Smooth muscle cell (in vitro differentiated cells): ENCODE measurements around the gene KISS1R. TPM values are rescaled to one million over a fixed set of nuclear protein-coding genes. Genes with fewer than 3 reads are reported as not detected.

Source experiments
- DNase-seq: peaks from one replicate; lab custom pipeline; 2025; ENCODE audit not compliant: unreplicated experiment; lab: John Stamatoyannopoulos, UW
- H2AFZ ChIP-seq: fragments of 200-600 bp; sonication (generic); 2 replicates; pipeline ENCODE4 v1.6.0; 2016; ENCODE audit warnings: antibody characterized with exemption, low read depth, mild to moderate bottlenecking
- H3F3A ChIP-seq: fragments of 200-600 bp; sonication (generic); 2 replicates; pipeline ENCODE4 v1.6.0; 2017; ENCODE audit warnings: antibody characterized with exemption, low read depth
- H3K27ac ChIP-seq: fragments of 200-600 bp; sonication (generic); 2 replicates; pipeline ENCODE4 v1.5.1; 2016; ENCODE audit warnings: low read depth, mild to moderate bottlenecking
- H3K27me3 ChIP-seq: fragments of 200-600 bp; sonication (generic); 2 replicates; pipeline ENCODE4 v1.6.1; 2016; ENCODE audit warnings: low read depth, mild to moderate bottlenecking
- H3K36me3 ChIP-seq: fragments of 200-600 bp; sonication (generic); 2 replicates; pipeline ENCODE4 v1.5.1; 2016; ENCODE audit warnings: low read depth
- H3K4me1 ChIP-seq: fragments of 200-600 bp; sonication (generic); 2 replicates; pipeline ENCODE4 v1.5.1; 2016; ENCODE audit warnings: low read depth
- H3K4me2 ChIP-seq: fragments of 200-600 bp; sonication (generic); 2 replicates; pipeline ENCODE4 v1.6.0; 2016; ENCODE audit warnings: mild to moderate bottlenecking
- H3K4me3 ChIP-seq: fragments of 200-600 bp; sonication (generic); 2 replicates; pipeline ENCODE4 v1.5.1; 2016; ENCODE audit warnings: mild to moderate bottlenecking
- H3K79me2 ChIP-seq: fragments of 200-600 bp; sonication (generic); 2 replicates; pipeline ENCODE4 v1.6.0; 2016; ENCODE audit warnings: low read depth, mild to moderate bottlenecking
- H3K9ac ChIP-seq: fragments of 200-600 bp; sonication (generic); 2 replicates; pipeline ENCODE4 v1.6.0; 2016; ENCODE audit warnings: low read depth
- H3K9me3 ChIP-seq: fragments of 200-600 bp; sonication (generic); replicated peaks from 2 replicates; pipeline ENCODE4 v1.5.1; 2016; ENCODE audit warnings: low read depth
- H4K20me1 ChIP-seq: fragments of 200-600 bp; sonication (generic); 2 replicates; pipeline ENCODE4 v1.6.0; 2016; ENCODE audit warnings: low read depth
- CTCF ChIP-seq: fragments of 200-600 bp; sonication (generic); IDR thresholded peaks from 2 replicates; pipeline ENCODE4 v1.5.1; 2017; ENCODE audit warnings: borderline replicate concordance, mild to moderate bottlenecking, antibody characterized with exemption; ENCODE audit not compliant: insufficient read depth, poor library complexity, severe bottlenecking
- WGBS: methylation state at CpG from one replicate; pipeline ENCODE4 v1.1.7; 2016; ENCODE audit warnings: low lambda C conversion rate; 5-methylcytosine and 5-hydroxymethylcytosine counted together
- polyA plus RNA-seq: library from polyadenylated mRNA; unstranded; fragments of >200 nt; fragmentation: Nextera tagmentation; extraction: Ambion mirVana; gene quantifications from 2 replicates; pipeline ENCODE4 v1.2.1, GENCODE V29; 2016
- total RNA-seq: library from RNA; depleted of rRNA; stranded (reverse); fragments of >200 nt; gene quantifications from 2 replicates; pipeline ENCODE4 v1.2.3, GENCODE V29; 2014

KISS1R gene
- total and polyA plus RNA-seq, 2 experiments from 2014 or later: 0.61 TPM; not detected in 1

GRCh38 chr19:958967-959855 lies 42.1 kb downstream of the KISS1R start:
- WGBS: 67% methylated on average over 36 of the region's 36 CpGs
- peaks cover 84% of the 10 kb centered on the region for H3K79me2 ChIP-seq

GRCh38 chr19:960020-960419 lies 42.9 kb downstream of the KISS1R start:
- WGBS: 67% methylated on average over 12 of the region's 12 CpGs
- H3K4me2 ChIP-seq: peak overlapping the region; percentile 76
- no peaks in the 10 kb centered on the region for H3K27me3 ChIP-seq
- no peak overlapping the region for H2AFZ ChIP-seq
- H4K20me1 ChIP-seq: peaks cover 47% of the 10 kb centered on the region
- no peak for DNase-seq
- no peaks in the 10 kb centered on the region for H3K36me3 ChIP-seq
- peaks cover 29% of the 10 kb centered on the region for H3K4me1 ChIP-seq
- H3F3A ChIP-seq: peaks cover 28% of the 10 kb centered on the region
- no peak for TF ChIP-seq CTCF
- H3K27ac ChIP-seq: peak overlapping the region; percentile 65
- H3K9me3 ChIP-seq: no peaks in the 10 kb centered on the region
- peak overlapping the region; percentile 19 for H3K4me3 ChIP-seq
- no peak overlapping the region for H3K9ac ChIP-seq
- peaks cover 78% of the 10 kb centered on the region for H3K79me2 ChIP-seq

More at GRCh38 chr19:958967-959855, 42.1 kb downstream of the KISS1R start:
- Histone ChIP-seq H3K4me1 (peaks cover 37% of the 10 kb centered on the region), H3K9me3 (no peaks in the 10 kb centered on the region), H3K36me3 (no peaks in the 10 kb centered on the region), H4K20me1 (peaks cover 47% of the 10 kb centered on the region), H3K9ac (no peak overlapping the region), H3K4me2 (peak overlapping the region; percentile 76), H2AFZ (no peak overlapping the region), H3K27me3 (no peaks in the 10 kb centered on the region), H3F3A (peaks cover 28% of the 10 kb centered on the region), H3K27ac (peak overlapping the region; percentile 65), H3K4me3 (peak overlapping the region; percentile 19)
- no peak for TF ChIP-seq CTCF
- no peak for DNase-seq

- WGBS: 85% methylated on average over 7 of the region's 8 CpGs
- Histone ChIP-seq H3K27ac (peak overlapping the region; percentile 65), H3K4me1 (peaks cover 24% of the 10 kb centered on the region), H4K20me1 (peaks cover 44% of the 10 kb centered on the region), H2AFZ (no peak overlapping the region), H3F3A (peaks cover 22% of the 10 kb centered on the region), H3K9me3 (no peaks in the 10 kb centered on the region), H3K27me3 (no peaks in the 10 kb centered on the region), H3K36me3 (no peaks in the 10 kb centered on the region), H3K79me2 (peaks cover 76% of the 10 kb centered on the region), H3K4me2 (peak overlapping the region; percentile 76), H3K4me3 (peak overlapping the region; percentile 19), H3K9ac (no peak overlapping the region)
- no peak for TF ChIP-seq CTCF
- DNase-seq: no peak
Measured at GRCh38 chr19:960601-960938, 43.4 kb downstream of the KISS1R start.
